ENCODE measurements around the gene WNT6. TPM values are rescaled to one million over a fixed set of nuclear protein-coding genes. Genes with fewer than 3 reads are reported as not detected.

Gene WNT6
- total and polyA plus RNA-seq, 5 donors = 0.86 to 2.1 (median 1.2) TPM

DNA sequence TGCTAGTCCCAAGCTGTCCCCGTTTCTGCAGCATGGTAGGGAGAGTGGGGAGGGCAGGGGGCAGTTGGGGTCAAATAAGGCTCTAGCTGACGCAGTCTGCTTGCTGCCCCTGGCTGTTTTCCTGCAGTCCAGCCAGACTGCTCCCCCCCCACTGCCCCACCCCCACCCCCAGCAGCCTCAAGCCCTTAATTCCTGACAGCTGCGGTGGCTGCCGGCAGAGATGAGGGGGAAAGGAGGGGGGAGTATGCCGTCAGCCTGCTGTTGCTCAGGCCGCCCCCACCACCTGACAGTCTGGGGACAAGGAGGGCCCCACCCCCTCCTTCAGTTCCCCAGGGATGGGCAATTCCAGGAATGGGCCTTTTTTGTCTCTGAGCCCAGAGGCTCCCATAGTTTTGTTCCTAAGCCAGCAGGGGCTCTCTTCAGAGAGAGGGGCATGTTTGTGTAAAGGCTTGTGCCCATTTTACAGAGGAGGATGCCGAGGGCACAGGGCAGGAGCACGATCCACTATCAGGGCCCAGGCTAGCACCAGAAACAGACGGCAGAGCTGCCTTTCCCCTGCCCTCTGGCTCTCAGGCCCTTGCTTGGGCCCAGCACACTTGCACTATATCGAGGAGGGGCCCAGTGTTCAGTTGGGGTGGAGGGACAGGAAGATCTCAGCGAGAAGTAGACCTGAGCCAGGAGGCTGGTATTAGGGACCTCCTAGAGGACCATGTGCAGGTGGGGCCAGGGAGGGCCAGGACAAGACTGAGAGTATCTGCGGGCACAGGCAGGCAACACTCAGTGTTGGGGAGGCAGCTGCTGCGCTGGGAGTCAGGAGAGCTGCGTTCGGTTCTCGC, 19.5 kb downstream of the WNT6 start:
- Histone ChIP-seq H3K4me3 (ENCODE audit: low read length) (no peak overlapping the region), H3K9me3 (ENCODE audit: control insufficient read depth, low read length) (no peaks in the 10 kb centered on the region), H3K27ac (ENCODE audit: low read length) (no peak overlapping the region), H3K27me3 (ENCODE audit: control insufficient read depth, insufficient read depth) (no peaks in the 10 kb centered on the region), H3K4me1 (ENCODE audit: control insufficient read depth, insufficient read depth, low read length) (no peaks in the 10 kb centered on the region)
- DNase-seq (no peak), ATAC-seq (no peak)
- WGBS = 27% methylated on average over 16 of the region's 16 CpGs
- intact Hi-C loops (cut with DNase I) = no loop called here

DNA sequence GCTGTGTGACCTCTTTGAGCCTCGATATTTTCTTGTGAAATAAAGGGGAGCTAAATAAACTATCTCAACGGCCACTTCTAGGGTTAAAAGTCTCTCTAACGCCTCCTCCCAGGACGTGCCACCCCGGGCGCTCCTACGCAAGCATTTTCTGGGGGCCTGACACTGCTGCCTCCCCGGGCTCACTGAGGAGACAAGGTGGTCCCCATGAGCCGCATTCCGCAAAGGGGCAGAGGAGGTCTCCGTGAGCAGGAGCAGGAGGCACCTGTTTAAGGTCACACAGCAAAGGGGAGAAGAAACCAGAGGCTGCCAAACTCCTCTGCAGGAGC, 20.1 kb downstream of the WNT6 start:
- DNase-seq = no peak

DNA sequence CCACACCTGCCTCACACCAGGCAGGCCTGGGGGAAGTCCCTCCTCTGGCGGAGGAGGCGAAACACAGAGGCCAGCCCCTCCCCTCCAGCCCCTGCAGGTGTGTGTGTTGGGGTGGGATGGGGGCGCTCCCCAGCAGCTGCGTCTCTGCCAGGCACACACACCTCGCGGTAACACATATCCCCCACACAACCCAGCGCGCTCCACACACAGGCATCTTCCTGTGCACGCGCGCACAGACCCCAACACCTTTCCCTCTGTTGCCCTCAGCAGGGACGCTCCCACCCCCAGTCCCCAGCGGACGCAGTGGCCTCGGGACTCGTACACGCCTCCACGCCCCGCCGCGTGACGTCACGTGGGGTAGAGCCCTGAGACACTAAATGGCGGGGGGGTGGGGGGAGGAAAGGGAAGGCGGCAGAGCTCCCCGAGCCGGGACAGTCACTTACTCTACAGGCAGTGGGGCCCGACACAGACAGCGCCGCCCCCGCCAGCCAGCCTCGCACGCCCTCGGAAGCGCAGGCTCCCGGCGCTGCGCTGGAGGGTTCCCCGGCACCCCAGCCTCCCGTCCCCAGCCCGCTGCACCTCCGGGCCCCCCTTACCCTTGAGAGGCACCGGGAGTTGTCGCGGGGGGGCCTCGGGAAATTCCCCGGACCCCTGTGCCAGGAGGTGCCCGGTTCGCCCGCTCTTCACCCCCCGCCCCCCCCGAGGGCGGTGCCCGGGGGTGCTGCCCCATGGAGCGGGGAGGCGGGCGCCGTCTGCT, 20.7 kb downstream of the WNT6 start, which contains the start of gene WNT10A:
WNT10A (plus strand) TSS at position 751 of the 757 bp plus-strand sequence. CDS start 144 bp downstream, outside the sequence.
- Histone ChIP-seq H3K9me3 (ENCODE audit: control insufficient read depth, low read length) (no peaks in the 10 kb centered on the region), H3K27me3 (ENCODE audit: control insufficient read depth, insufficient read depth) (no peaks in the 10 kb centered on the region), H3K4me1 (ENCODE audit: control insufficient read depth, insufficient read depth, low read length) (no peaks in the 10 kb centered on the region), H3K27ac (ENCODE audit: low read length) (no peak within 1 kb of the TSS), H3K4me3 (ENCODE audit: low read length) (peak within 1 kb of the TSS; percentile 5)
- ATAC-seq (no peak), DNase-seq (peak in 2 of 3 donors; percentile 76 to 78)
- WGBS = 2% methylated on average over 58 of the region's 58 CpGs
- intact Hi-C loops (cut with DNase I) = no loop called here

More for the DNA sequence above, 20.1 kb downstream of the WNT6 start:
- no peaks in the 10 kb centered on the region for H3K27me3 ChIP-seq (ENCODE audit: control insufficient read depth, insufficient read depth)
- H3K27ac ChIP-seq (ENCODE audit: low read length) = no peak overlapping the region
- no peak overlapping the region for H3K4me3 ChIP-seq (ENCODE audit: low read length)
- intact Hi-C loops (cut with DNase I) = no loop called here
- H3K4me1 ChIP-seq (ENCODE audit: control insufficient read depth, insufficient read depth, low read length) = no peaks in the 10 kb centered on the region
- H3K9me3 ChIP-seq (ENCODE audit: control insufficient read depth, low read length) = no peaks in the 10 kb centered on the region
- WGBS = 9% methylated on average over 11 of the region's 11 CpGs
- ATAC-seq = no peak

DNA sequence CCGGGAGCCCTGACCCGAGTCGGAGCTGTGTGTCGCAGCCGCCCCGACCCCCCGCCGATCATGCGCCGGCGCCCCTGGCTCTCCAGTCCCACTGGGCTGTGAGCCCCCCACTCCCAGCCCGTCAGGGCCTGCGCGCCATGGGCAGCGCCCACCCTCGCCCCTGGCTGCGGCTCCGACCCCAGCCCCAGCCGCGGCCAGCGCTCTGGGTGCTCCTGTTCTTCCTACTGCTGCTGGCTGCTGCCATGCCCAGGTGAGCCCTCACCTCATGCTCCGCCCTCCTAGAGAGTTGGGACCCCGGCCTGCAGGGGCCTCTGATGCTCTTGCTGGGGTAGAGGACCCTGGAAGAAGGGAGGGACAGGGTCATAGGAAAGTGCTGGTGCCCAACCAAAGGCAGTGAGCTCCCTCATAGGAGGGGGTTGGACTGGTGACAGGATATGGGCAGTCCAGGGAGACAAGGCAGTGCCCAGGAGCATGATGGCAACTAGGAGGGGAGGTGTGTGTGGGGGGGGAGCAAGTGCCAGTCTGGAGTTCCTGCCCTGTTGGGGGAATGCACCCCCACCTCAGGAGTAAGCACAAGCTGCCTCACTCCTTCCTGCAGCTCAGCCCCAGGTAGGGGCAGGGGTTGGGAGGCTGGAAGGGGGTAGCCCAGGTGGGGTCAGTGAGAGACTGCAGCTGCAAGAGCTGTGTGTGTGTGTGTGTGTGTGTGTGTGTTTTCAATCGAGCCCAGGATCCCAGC, 21.4 kb downstream of the WNT6 start:
- no peak for ATAC-seq
- H3K4me1 ChIP-seq (ENCODE audit: control insufficient read depth, insufficient read depth, low read length) = no peaks in the 10 kb centered on the region
- no peaks in the 10 kb centered on the region for H3K27me3 ChIP-seq (ENCODE audit: control insufficient read depth, insufficient read depth)
- no peak overlapping the region for H3K27ac ChIP-seq (ENCODE audit: low read length)
- no peaks in the 10 kb centered on the region for H3K9me3 ChIP-seq (ENCODE audit: control insufficient read depth, low read length)
- no peak overlapping the region for H3K4me3 ChIP-seq (ENCODE audit: low read length)
- intact Hi-C loops (cut with DNase I) = no loop called here
- WGBS = 12% methylated on average over 24 of the region's 24 CpGs
- peak in 1 of 3 donors; percentile 55 for DNase-seq

DNA sequence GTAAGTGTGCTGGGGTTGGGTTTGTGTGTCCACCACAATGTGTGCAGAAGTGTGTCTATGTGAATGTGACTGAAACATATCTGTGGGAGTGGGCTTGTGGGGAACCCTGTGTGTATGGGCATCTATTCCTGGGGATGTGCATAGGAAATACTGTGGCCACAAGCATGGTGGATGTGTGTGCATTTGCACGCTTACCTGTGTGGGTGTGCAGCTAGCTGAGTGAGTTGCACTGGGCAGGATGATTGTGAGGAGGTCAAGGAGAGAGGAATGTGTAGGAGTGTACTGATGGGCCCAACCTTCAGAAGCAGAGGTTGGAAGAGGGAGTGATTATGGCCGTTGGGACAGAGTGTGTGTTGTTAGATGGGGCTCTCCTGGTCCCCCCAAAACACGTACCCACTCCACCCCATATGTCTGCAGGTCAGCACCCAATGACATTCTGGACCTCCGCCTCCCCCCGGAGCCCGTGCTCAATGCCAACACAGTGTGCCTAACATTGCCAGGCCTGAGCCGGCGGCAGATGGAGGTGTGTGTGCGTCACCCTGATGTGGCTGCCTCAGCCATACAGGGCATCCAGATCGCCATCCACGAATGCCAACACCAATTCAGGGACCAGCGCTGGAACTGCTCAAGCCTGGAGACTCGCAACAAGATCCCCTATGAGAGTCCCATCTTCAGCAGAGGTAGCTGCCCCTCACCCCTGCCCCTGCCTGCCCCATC, 22.3 kb downstream of the WNT6 start:
- no peaks in the 10 kb centered on the region for H3K9me3 ChIP-seq (ENCODE audit: control insufficient read depth, low read length)

DNA sequence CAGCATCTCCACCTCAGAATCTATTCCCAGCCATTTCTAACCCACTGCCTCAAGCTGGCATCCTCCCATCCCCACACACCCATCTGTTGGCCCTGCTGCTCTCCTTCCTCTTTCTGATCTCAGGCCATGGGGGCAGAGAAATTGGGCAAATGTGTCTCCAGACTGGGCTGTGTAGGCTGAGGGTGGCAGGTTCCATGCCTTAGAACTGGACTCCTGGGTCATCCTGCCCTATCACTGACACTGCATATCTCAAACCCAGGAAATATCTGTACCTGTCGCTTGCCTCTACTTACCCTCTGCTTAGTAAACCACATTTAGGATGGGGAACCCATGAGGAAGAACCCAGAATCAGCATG, 22.8 kb downstream of the WNT6 start:
- Histone ChIP-seq H3K4me3 (ENCODE audit: low read length) (no peak overlapping the region), H3K9me3 (ENCODE audit: control insufficient read depth, low read length) (no peaks in the 10 kb centered on the region), H3K27me3 (ENCODE audit: control insufficient read depth, insufficient read depth) (no peaks in the 10 kb centered on the region), H3K27ac (ENCODE audit: low read length) (no peak overlapping the region), H3K4me1 (ENCODE audit: control insufficient read depth, insufficient read depth, low read length) (no peaks in the 10 kb centered on the region)
- WGBS = 67% methylated on average over 1 of the region's 1 CpG
- ATAC-seq (no peak), DNase-seq (no peak)
- intact Hi-C loops (cut with DNase I) = no loop called here

More for the DNA sequence above, 22.3 kb downstream of the WNT6 start:
- Histone ChIP-seq H3K27me3 (ENCODE audit: control insufficient read depth, insufficient read depth) (no peaks in the 10 kb centered on the region), H3K4me3 (ENCODE audit: low read length) (no peak overlapping the region), H3K27ac (ENCODE audit: low read length) (no peak overlapping the region), H3K4me1 (ENCODE audit: control insufficient read depth, insufficient read depth, low read length) (no peaks in the 10 kb centered on the region)
- no peak for DNase-seq
- intact Hi-C loops (cut with DNase I) = no loop called here
- ATAC-seq = no peak
- 61% methylated on average over 13 of the region's 13 CpGs for WGBS

DNA sequence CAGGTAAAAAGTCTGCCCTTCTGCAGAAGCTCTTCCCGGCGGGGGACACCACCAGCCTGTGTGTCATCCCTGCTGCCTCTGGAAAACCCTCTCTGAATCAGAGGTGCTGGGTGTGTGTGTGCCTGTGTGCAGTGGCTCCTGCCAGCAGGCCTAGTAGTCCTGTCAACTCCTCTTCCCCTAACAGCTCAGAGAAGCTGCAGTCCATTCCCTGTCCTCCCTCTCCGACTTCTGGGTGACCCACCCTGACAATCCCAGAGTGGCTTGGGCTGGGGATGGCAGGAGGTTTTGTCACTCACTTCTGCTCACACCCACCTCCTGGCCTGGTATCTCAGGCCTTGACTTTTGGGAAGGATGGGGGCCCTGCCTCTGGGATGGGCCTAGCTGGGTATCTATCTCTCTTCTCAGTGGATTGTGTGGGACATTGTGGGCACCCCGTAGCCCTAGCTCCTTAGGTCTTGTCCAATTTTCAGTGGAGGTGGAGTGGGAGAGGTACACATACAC, 23.3 kb downstream of the WNT6 start:
- intact Hi-C loops (cut with DNase I) = no loop called here
- Histone ChIP-seq H3K4me3 (ENCODE audit: low read length) (no peak overlapping the region), H3K27ac (ENCODE audit: low read length) (no peak overlapping the region), H3K9me3 (ENCODE audit: control insufficient read depth, low read length) (no peaks in the 10 kb centered on the region), H3K4me1 (ENCODE audit: control insufficient read depth, insufficient read depth, low read length) (no peaks in the 10 kb centered on the region), H3K27me3 (ENCODE audit: control insufficient read depth, insufficient read depth) (no peaks in the 10 kb centered on the region)
- no peak for DNase-seq
- ATAC-seq = peak in 1 of 2 donors; percentile 42
- 47% methylated on average over 4 of the region's 4 CpGs for WGBS

DNA sequence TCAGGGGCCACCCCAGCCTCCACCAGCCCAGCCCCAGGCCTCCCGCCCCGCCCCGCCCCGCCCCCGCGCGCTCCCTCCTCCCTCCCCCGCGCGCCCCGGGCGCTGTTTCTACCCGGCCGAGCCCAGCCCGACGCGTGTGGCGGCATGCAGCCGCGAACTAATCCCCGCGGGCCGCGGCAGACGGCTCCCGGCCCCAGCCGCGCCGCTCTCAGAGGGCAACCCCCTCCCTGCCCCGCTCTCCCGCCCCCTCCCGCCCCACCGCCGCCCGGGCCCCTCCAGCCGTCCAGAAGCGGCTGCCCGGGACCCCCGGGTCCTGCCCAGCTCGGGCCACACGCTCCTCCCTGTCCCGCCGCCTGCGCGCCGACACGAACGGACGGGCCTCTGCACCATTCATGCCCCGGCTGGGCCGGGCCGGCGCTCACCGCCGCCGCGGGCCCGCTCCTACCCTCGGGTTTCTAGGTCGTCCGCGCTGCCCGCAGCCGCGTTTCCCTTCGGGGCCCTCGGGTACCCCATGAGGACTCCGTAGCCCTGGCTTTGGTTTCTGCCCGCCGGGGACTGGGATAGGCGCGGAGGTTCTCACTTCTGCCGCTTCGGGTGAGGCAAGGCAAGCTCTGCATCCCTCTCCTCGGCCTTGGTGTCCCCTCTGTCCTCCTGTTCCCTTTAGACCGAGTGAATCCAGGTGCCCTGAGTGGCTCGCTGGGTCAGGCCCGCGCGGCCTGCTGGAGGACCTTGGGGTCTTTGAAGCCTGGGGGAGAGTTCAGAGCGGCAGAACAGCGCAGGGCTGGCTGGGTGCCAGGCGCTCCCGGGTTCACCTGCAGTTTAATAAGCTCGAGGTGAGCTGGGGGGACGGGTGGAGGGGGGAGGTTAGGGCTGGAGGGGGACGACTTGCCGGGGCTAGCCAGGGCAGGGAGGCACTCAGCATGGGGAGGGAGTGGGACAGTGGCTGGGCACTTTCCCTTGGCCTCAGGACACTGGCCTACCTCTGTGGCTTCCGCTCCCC, 24.2 kb downstream of the WNT6 start:
- H3K4me3 ChIP-seq (ENCODE audit: low read length) = peak overlapping the region; percentile 25
- no peak overlapping the region for H3K27ac ChIP-seq (ENCODE audit: low read length)
- no peaks in the 10 kb centered on the region for H3K27me3 ChIP-seq (ENCODE audit: control insufficient read depth, insufficient read depth)
- peak in 2 of 3 donors; percentile 76 for DNase-seq
- H3K4me1 ChIP-seq (ENCODE audit: control insufficient read depth, insufficient read depth, low read length) = no peaks in the 10 kb centered on the region
- intact Hi-C loops (cut with DNase I) = no loop called here
- no peaks in the 10 kb centered on the region for H3K9me3 ChIP-seq (ENCODE audit: control insufficient read depth, low read length)
- WGBS = 7% methylated on average over 89 of the region's 89 CpGs
- ATAC-seq = peak; percentile 44 to 52

DNA sequence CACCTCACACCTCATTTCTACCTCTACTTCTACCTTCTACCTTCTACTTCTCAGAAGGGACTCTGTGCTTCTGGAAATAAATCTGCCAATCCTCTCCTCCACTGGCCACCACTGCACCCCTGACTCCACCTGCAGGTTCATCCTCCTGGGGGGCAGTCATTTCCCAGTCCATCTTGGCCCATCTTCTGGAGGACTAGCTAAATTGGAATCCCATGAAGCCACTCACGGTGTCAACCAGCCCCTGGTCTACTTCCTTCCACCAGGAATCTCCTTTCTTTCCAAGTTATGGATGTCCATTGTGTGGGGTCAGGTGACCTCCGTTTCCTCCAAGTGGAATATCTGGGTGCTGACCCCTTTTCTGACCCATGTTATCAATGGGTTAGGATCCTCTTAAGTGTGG, 24.9 kb downstream of the WNT6 start:
- no peaks in the 10 kb centered on the region for H3K27me3 ChIP-seq (ENCODE audit: control insufficient read depth, insufficient read depth)
- ATAC-seq = no peak
- 85% methylated on average over 2 of the region's 2 CpGs for WGBS

More for the DNA sequence above, 24.9 kb downstream of the WNT6 start:
- DNase-seq = no peak
- H3K9me3 ChIP-seq (ENCODE audit: control insufficient read depth, low read length) = no peaks in the 10 kb centered on the region
- intact Hi-C loops (cut with DNase I) = no loop called here
- H3K27ac ChIP-seq (ENCODE audit: low read length) = no peak overlapping the region
- H3K4me3 ChIP-seq (ENCODE audit: low read length) = no peak overlapping the region
- no peaks in the 10 kb centered on the region for H3K4me1 ChIP-seq (ENCODE audit: control insufficient read depth, insufficient read depth, low read length)
